Stimulated activated CD4-positive, alpha-beta T cell treated with anti-CD3 and anti-CD28 coated beads, Interleukin-1b, Interleukin-23, amount 100 ng/mL, for 4 hours (primary cell): ENCODE measurements around the gene HYAL4.
A peak's percentile ranks its signal among the peaks of the same experiment; 100 is the strongest.
"Not testable (repeated sequence)": the region's sequence is repeated elsewhere in the genome, so short reads cannot be mapped to it uniquely, and the experiment has no call there.

ENCODE experiments used
- DNase-seq, 2 donors: peaks; one replicate each; pipeline ENCODE4 v3.0.0-alpha.2; 2020; ENCODE audit warnings: low read depth in 2 of 2

Gene HYAL4

GRCh38 chr7:123846217-123846891 is 1.4 kb downstream of the HYAL4 start:
- no peak for DNase-seq

GRCh38 chr7:123847868-123848267 is 2.9 kb downstream of the HYAL4 start:
- no peak for DNase-seq

GRCh38 chr7:123849855-123850254 is 4.9 kb downstream of the HYAL4 start:
- DNase-seq = no peak

GRCh38 chr7:123851404-123851803 is 6.4 kb downstream of the HYAL4 start:
- not testable (repeated sequence) for DNase-seq

- DNase-seq = not testable (repeated sequence)
Measured at GRCh38 chr7:123854291-123854690, 9.3 kb downstream of the HYAL4 start.

- DNase-seq = not testable (repeated sequence)
Measured at GRCh38 chr7:123856428-123856827, 11.5 kb downstream of the HYAL4 start.

- DNase-seq = no peak
Measured at GRCh38 chr7:123860848-123861247, 15.9 kb downstream of the HYAL4 start.

- no peak for DNase-seq
Measured at GRCh38 chr7:123862775-123863174, 17.8 kb downstream of the HYAL4 start.

GRCh38 chr7:123863461-123863860 is 18.5 kb downstream of the HYAL4 start:
- DNase-seq = no peak

- DNase-seq = no peak
Measured at GRCh38 chr7:123864012-123864411, 19.0 kb downstream of the HYAL4 start.

- no peak for DNase-seq
Measured at GRCh38 chr7:123864436-123864835, 19.5 kb downstream of the HYAL4 start.

GRCh38 chr7:123864966-123865365 is 20.0 kb downstream of the HYAL4 start:
- DNase-seq = no peak

GRCh38 chr7:123865517-123866117 is 20.6 kb downstream of the HYAL4 start:
- peak in 1 of 2 donors; percentile 42 for DNase-seq

- no peak for DNase-seq
Measured at GRCh38 chr7:123867225-123867624, 22.3 kb downstream of the HYAL4 start.

- DNase-seq = peak in 1 of 2 donors; percentile 12
Measured at GRCh38 chr7:123871998-123872867, 27.3 kb downstream of the HYAL4 start.

- no peak for DNase-seq
Measured at GRCh38 chr7:123872908-123873307, 27.9 kb downstream of the HYAL4 start.

GRCh38 chr7:123876557-123877256 is 31.7 kb downstream of the HYAL4 start:
- DNase-seq = no peak

GRCh38 chr7:123879628-123880027 is 34.7 kb downstream of the HYAL4 start:
- DNase-seq = no peak

- DNase-seq = no peak
Measured at GRCh38 chr7:123881300-123881699, 36.3 kb downstream of the HYAL4 start.

GRCh38 chr7:123883154-123883553 is 38.2 kb downstream of the HYAL4 start:
- no peak for DNase-seq

- DNase-seq = no peak
Measured at GRCh38 chr7:123888192-123888591, 43.2 kb downstream of the HYAL4 start.

GRCh38 chr7:123894753-123895152 is 49.8 kb downstream of the HYAL4 start:
- DNase-seq = not testable (repeated sequence)
